CD4-positive, alpha-beta T cell (primary cell): Measurements from ENCODE around the gene JAZF1. TPM values are rescaled to one million over a fixed set of nuclear protein-coding genes. Genes with fewer than 3 reads are reported as not detected.

Source experiments
- ATAC-seq: fragments of 200-7000 bp; cut with Tn5 transposase; one replicate; pipeline ENCODE4 v1.10.0; 2022; ENCODE audit warnings: mild to moderate bottlenecking; ENCODE audit not compliant: poor library complexity
- CTCF ChIA-PET: fragments of 350-600 bp; sonication (Branson Sonifier 250); formaldehyde crosslinking; loops from one replicate; lab custom pipeline; 2021; ENCODE audit warnings: antibody characterized with exemption, inconsistent platforms; lab: Charles Lee
- POLR2A ChIA-PET: fragments of 350-600 bp; sonication (Branson Sonifier 250); formaldehyde crosslinking; loops from one replicate; lab custom pipeline; 2021; ENCODE audit warnings: antibody characterized with exemption, inconsistent platforms; lab: Charles Lee
- DNase-seq, 14 experiments: peaks; one replicate each; pipeline ENCODE4 v3.0.0-alpha.2; 2013 to 2020; ENCODE audit warnings: mixed read lengths in 2 of 14
- H3K27ac ChIP-seq, 2 donors: one replicate each; pipeline versions ENCODE4 v1.5.1 to v1.7.0; 2013; ENCODE audit warnings: low read length in 2 of 2, low read depth in 1 of 2, mild to moderate bottlenecking in 1 of 2
- H3K27me3 ChIP-seq, 2 experiments: 1 replicate in 1 of 2; 2 replicates in 1 of 2; pipeline versions ENCODE4 v1.6.1 to v1.7.0; 2013; ENCODE audit warnings: low read length in 2 of 2, control low read depth in 1 of 2, mild to moderate bottlenecking in 1 of 2, moderate library complexity in 1 of 2; ENCODE audit not compliant: insufficient read depth in 2 of 2, control insufficient read depth in 1 of 2
- H3K36me3 ChIP-seq: one replicate; pipeline ENCODE4 v1.6.1; 2013; ENCODE audit warnings: low read length, control low read depth; ENCODE audit not compliant: insufficient read depth
- H3K4me1 ChIP-seq: one replicate; pipeline ENCODE4 v1.6.1; 2013; ENCODE audit warnings: low read length, control low read depth; ENCODE audit not compliant: insufficient read depth
- H3K4me3 ChIP-seq: one replicate; pipeline ENCODE4 v1.5.1; 2013; ENCODE audit warnings: mild to moderate bottlenecking, low read length, moderate library complexity
- H3K9me3 ChIP-seq, 2 experiments: 1 replicate in 1 of 2; 2 replicates in 1 of 2; pipeline versions ENCODE4 v1.6.1 to v1.7.0; 2013; ENCODE audit warnings: low read length in 2 of 2, mild to moderate bottlenecking in 2 of 2, control low read depth in 1 of 2, moderate library complexity in 1 of 2; ENCODE audit not compliant: control insufficient read depth in 1 of 2, insufficient read depth in 1 of 2
- H3K27ac Mint-ChIP-seq: one replicate; pipeline ENCODE4 v1.8.0; 2020; ENCODE audit warnings: mixed read lengths
- H3K27me3 Mint-ChIP-seq: one replicate; pipeline ENCODE4 v1.8.0; 2021; ENCODE audit warnings: mixed read lengths
- H3K36me3 Mint-ChIP-seq: one replicate; pipeline ENCODE4 v1.8.0; 2021; ENCODE audit warnings: low read depth, mixed read lengths
- H3K4me1 Mint-ChIP-seq: one replicate; pipeline ENCODE4 v1.8.0; 2021; ENCODE audit warnings: low read depth, mixed read lengths
- H3K4me3 Mint-ChIP-seq: one replicate; pipeline ENCODE4 v1.8.0; 2020; ENCODE audit warnings: mild to moderate bottlenecking, mixed read lengths
- H3K9me3 Mint-ChIP-seq: one replicate; pipeline ENCODE4 v1.8.0; 2020; ENCODE audit warnings: mixed read lengths
- intact Hi-C, 2 experiments: fragments of 100-400 bp; cut with DNase I in 1 of 2; cut with micrococcal nuclease in 1 of 2; formaldehyde crosslinking; loops; one replicate each; pipeline versions ENCODE4 v1.15.1 to v1.9.0; 2023 to 2025; cut with DNase I, micrococcal nuclease
- total RNA-seq, 174 experiments: library from RNA in 2 of 174; stranded (reverse) in 2 of 174; gene quantifications; one replicate each; pipeline ENCODE4 v1.2.3 and lab custom pipeline; 2021 to 2026
- TF ChIP-seq, protein P1 (sequence below): fragments of 200-600 bp; IDR thresholded peaks from one replicate; pipeline ENCODE4 v1.8.0; 2022; ENCODE audit warnings: antibody characterized with exemption, mild to moderate bottlenecking

Gene JAZF1
- total RNA-seq, 2 experiments from 2014 or later: 9.9 to 11.1 TPM

GRCh38 chr7:28024786-28025334 is 155.7 kb downstream of the JAZF1 start:
- H3K36me3 ChIP-seq: no peaks in the 10 kb centered on the region
- no peaks in the 10 kb centered on the region for H3K9me3 Mint-ChIP-seq
- intact Hi-C loops: loop anchor here (5.0 to 10.0 kb wide), 4 partner anchors 200 to 813 kb away; no protein-coding TSS in a partner anchor
- DNase-seq (no peak), ATAC-seq (no peak)
- H3K4me1 ChIP-seq: peaks cover 11% of the 10 kb centered on the region
- H3K4me3 ChIP-seq: no peak overlapping the region
- H3K27me3 ChIP-seq: no peaks in the 10 kb centered on the region
- CTCF ChIA-PET: no interaction called here
- H3K27ac ChIP-seq: no peak overlapping the region
- no peaks in the 10 kb centered on the region for H3K36me3 Mint-ChIP-seq
- TF ChIP-seq, protein P1, sequence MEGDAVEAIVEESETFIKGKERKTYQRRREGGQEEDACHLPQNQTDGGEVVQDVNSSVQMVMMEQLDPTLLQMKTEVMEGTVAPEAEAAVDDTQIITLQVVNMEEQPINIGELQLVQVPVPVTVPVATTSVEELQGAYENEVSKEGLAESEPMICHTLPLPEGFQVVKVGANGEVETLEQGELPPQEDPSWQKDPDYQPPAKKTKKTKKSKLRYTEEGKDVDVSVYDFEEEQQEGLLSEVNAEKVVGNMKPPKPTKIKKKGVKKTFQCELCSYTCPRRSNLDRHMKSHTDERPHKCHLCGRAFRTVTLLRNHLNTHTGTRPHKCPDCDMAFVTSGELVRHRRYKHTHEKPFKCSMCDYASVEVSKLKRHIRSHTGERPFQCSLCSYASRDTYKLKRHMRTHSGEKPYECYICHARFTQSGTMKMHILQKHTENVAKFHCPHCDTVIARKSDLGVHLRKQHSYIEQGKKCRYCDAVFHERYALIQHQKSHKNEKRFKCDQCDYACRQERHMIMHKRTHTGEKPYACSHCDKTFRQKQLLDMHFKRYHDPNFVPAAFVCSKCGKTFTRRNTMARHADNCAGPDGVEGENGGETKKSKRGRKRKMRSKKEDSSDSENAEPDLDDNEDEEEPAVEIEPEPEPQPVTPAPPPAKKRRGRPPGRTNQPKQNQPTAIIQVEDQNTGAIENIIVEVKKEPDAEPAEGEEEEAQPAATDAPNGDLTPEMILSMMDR: no peak
- POLR2A ChIA-PET: no interaction called here
- H3K27ac Mint-ChIP-seq: no peak overlapping the region
- H3K27me3 Mint-ChIP-seq: no peaks in the 10 kb centered on the region
- no peaks in the 10 kb centered on the region for H3K9me3 ChIP-seq
- no peak overlapping the region for H3K4me3 Mint-ChIP-seq
- peaks cover 16% of the 10 kb centered on the region for H3K4me1 Mint-ChIP-seq

DNA sequence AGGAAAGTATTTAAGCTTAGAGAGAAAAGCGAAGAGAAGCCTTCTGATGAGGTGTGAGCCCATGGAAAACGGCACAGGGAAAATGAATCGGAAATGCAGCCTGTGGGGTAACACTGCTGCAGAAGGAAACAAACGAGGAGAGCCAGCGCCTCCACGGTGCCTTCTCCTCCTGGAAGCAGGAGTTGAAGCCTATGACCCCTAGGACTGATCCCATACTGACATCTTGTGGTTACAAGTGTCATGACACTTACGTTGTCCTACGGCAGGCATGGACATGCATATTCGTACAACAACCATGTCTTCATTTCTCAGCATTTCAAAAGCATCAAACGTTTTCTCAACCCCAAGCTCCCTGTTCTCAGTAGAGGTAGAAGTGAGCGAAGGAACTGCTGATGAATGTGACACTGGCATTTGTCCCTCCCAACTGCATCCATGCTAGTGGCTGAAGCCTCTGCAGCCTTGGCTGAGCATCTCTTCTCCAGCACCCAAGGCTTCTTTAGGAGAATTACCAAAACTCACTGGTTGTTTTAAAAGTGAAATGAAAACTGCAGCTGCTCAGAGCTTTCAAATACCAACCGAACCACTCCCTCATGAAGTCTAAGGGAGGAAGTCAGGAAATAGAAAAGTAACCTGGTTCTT is 160.2 kb downstream of the JAZF1 start:
- H3K27ac ChIP-seq: no peak overlapping the region
- H3K36me3 Mint-ChIP-seq: no peaks in the 10 kb centered on the region
- H3K36me3 ChIP-seq: no peaks in the 10 kb centered on the region
- ChIA-PET CTCF (interaction anchor here (0.7 to 1.8 kb wide), 9 partner anchors 8 to 830 kb away, joined by 3 to 7 read pairs (median 3); no protein-coding TSS in a partner anchor), POLR2A (interaction anchor here (0.6 to 1.4 kb wide), 3 partner anchors 67 to 824 kb away, joined by 3 to 8 read pairs (median 5); no protein-coding TSS in a partner anchor)
- H3K27me3 Mint-ChIP-seq: no peaks in the 10 kb centered on the region
- peak; percentile 76 for ATAC-seq
- H3K27me3 ChIP-seq: no peaks in the 10 kb centered on the region
- H3K4me1 ChIP-seq: peaks cover 6% of the 10 kb centered on the region
- H3K4me3 Mint-ChIP-seq: no peak overlapping the region
- TF ChIP-seq, protein P1: peak; percentile 88
- H3K4me3 ChIP-seq: no peak overlapping the region
- DNase-seq: peak in 11 of 14 experiments; percentile 3 to 76 (median 15)
- intact Hi-C loops: loop anchor here (1.0 to 10.0 kb wide), 6 partner anchors 196 to 824 kb away; no protein-coding TSS in a partner anchor
- no peak overlapping the region for H3K27ac Mint-ChIP-seq
- peaks cover 9% of the 10 kb centered on the region for H3K4me1 Mint-ChIP-seq
- H3K9me3 ChIP-seq: peaks cover 0 to 5% of the 10 kb centered on the region in 2 experiments
- no peaks in the 10 kb centered on the region for H3K9me3 Mint-ChIP-seq

- H3K36me3 Mint-ChIP-seq: peaks cover 7% of the 10 kb centered on the region
- no peak overlapping the region for H3K4me3 Mint-ChIP-seq
- ChIA-PET CTCF (interaction anchor here (1.8 kb wide), 1 partner anchor 823 kb away, joined by 7 read pairs; no protein-coding TSS in a partner anchor), POLR2A (interaction anchor here (1.4 kb wide), 1 partner anchor 823 kb away, joined by 8 read pairs; no protein-coding TSS in a partner anchor)
- H3K4me1 Mint-ChIP-seq: peaks cover 14% of the 10 kb centered on the region
- Histone ChIP-seq H3K4me3 (no peak overlapping the region), H3K27ac (no peak overlapping the region), H3K9me3 (peaks cover 0 to 5% of the 10 kb centered on the region in 2 experiments), H3K27me3 (no peaks in the 10 kb centered on the region), H3K4me1 (peaks cover 6% of the 10 kb centered on the region), H3K36me3 (no peaks in the 10 kb centered on the region)
- H3K9me3 Mint-ChIP-seq: peaks cover 3% of the 10 kb centered on the region
- TF ChIP-seq, protein P1: no peak
- no peak overlapping the region for H3K27ac Mint-ChIP-seq
- intact Hi-C loops: loop anchor here in 1 of 2 experiments (5.0 kb wide), 1 partner anchor 1862 kb away; no protein-coding TSS in a partner anchor
- H3K27me3 Mint-ChIP-seq: no peaks in the 10 kb centered on the region
- DNase-seq (no peak), ATAC-seq (no peak)
Measured at GRCh38 chr7:28018856-28019465, 161.6 kb downstream of the JAZF1 start.
